ENCODE data around the gene TFF2.

Gene TFF2

GRCh38 chr21:42374457-42374856 is 23.7 kb upstream of the TFF2 start:
- H3K4me3 ChIP-seq (ENCODE audit: low read depth, low read length): no peak overlapping the region
- no peak for TF ChIP-seq CTCF (IDR thresholded peaks at IDR 0.05; ENCODE audit: borderline replicate concordance, insufficient read depth, low read depth, low read length)

- TF ChIP-seq CTCF (IDR thresholded peaks at IDR 0.05; ENCODE audit: borderline replicate concordance, insufficient read depth, low read depth, low read length): no peak
- H3K4me3 ChIP-seq (ENCODE audit: low read depth, low read length): no peak overlapping the region
These were observed 23.2 kb upstream of the TFF2 start for GRCh38 chr21:42373908-42374455.

- TF ChIP-seq CTCF (IDR thresholded peaks at IDR 0.05; ENCODE audit: borderline replicate concordance, insufficient read depth, low read depth, low read length): no peak
- no peak overlapping the region for H3K4me3 ChIP-seq (ENCODE audit: low read depth, low read length)
These were observed 22.6 kb upstream of the TFF2 start for GRCh38 chr21:42373196-42373907.

- no peak for TF ChIP-seq CTCF (IDR thresholded peaks at IDR 0.05; ENCODE audit: borderline replicate concordance, insufficient read depth, low read depth, low read length)
These were observed 20.3 kb upstream of the TFF2 start for GRCh38 chr21:42370894-42371654.

GRCh38 chr21:42369821-42370220 is 19.0 kb upstream of the TFF2 start:
- 0 out of 2 replicates have a peak, but pooled peaks have one; percentile 6 for TF ChIP-seq CTCF (IDR thresholded peaks at IDR 0.05; ENCODE audit: borderline replicate concordance, insufficient read depth, low read depth, low read length)
- H3K4me3 ChIP-seq (ENCODE audit: low read depth, low read length): no peak overlapping the region

More at GRCh38 chr21:42370894-42371654, 20.3 kb upstream of the TFF2 start:
- no peak overlapping the region for H3K4me3 ChIP-seq (ENCODE audit: low read depth, low read length)

- H3K4me3 ChIP-seq (ENCODE audit: low read depth, low read length): no peak overlapping the region
- TF ChIP-seq CTCF (IDR thresholded peaks at IDR 0.05; ENCODE audit: borderline replicate concordance, insufficient read depth, low read depth, low read length): no peak
These were observed 16.8 kb upstream of the TFF2 start for GRCh38 chr21:42367367-42368165.

All from GM12875 (cell line).